HG03442 (cell line): ENCODE measurements around the gene MYO9A.

Experiments
- ATAC-seq: cut with Tn5 transposase; IDR thresholded peaks from one replicate; pipeline ENCODE4 v1.9.1; 2021; ENCODE audit warnings: mild to moderate bottlenecking, moderate library complexity; ENCODE audit not compliant: unreplicated experiment

MYO9A gene

GRCh38 chr15:71811752-71812735 lies 305.9 kb downstream of the MYO9A start:
- no peak for ATAC-seq

GRCh38 chr15:71811036-71811736 lies 306.8 kb downstream of the MYO9A start:
- ATAC-seq = no peak

GRCh38 chr15:71810256-71811035 lies 307.5 kb downstream of the MYO9A start, which contains the start of gene NR2E3:
Gene NR2E3 (plus strand): TSS chr15:71810554. CDS start chr15:71810744, 190 bp downstream.
- no peak for ATAC-seq

- no peak for ATAC-seq
Measured at GRCh38 chr15:71809346-71809745, 308.6 kb downstream of the MYO9A start.

- ATAC-seq = no peak
Measured at GRCh38 chr15:71808311-71809020, 309.5 kb downstream of the MYO9A start.

GRCh38 chr15:71807691-71808091 lies 310.3 kb downstream of the MYO9A start:
- no peak for ATAC-seq

- no peak for ATAC-seq
Measured at GRCh38 chr15:71807125-71807629, 310.8 kb downstream of the MYO9A start.

- ATAC-seq = no peak
Measured at GRCh38 chr15:71806452-71806931, 311.5 kb downstream of the MYO9A start.

GRCh38 chr15:71804695-71805470 lies 313.1 kb downstream of the MYO9A start:
- ATAC-seq = peak; percentile 54

GRCh38 chr15:71804226-71804625 lies 313.7 kb downstream of the MYO9A start:
- peak; percentile 36 for ATAC-seq

- no peak for ATAC-seq
Measured at GRCh38 chr15:71802770-71803169, 315.2 kb downstream of the MYO9A start.

GRCh38 chr15:71801935-71802655 lies 315.9 kb downstream of the MYO9A start:
- ATAC-seq = no peak

GRCh38 chr15:71800835-71801745 lies 316.9 kb downstream of the MYO9A start:
- no peak for ATAC-seq

- ATAC-seq = no peak
Measured at GRCh38 chr15:71800190-71800589, 317.8 kb downstream of the MYO9A start.

- no peak for ATAC-seq
Measured at GRCh38 chr15:71798641-71799040, 319.3 kb downstream of the MYO9A start.

GRCh38 chr15:71792521-71792920 lies 325.4 kb downstream of the MYO9A start:
- no peak for ATAC-seq

- no peak for ATAC-seq
Measured at GRCh38 chr15:71791975-71792374, 326.0 kb downstream of the MYO9A start.

GRCh38 chr15:71790081-71790480 lies 327.9 kb downstream of the MYO9A start:
- ATAC-seq = no peak
